ENCODE measurements around the gene DNAJC30. TPM values are rescaled to one million over a fixed set of nuclear protein-coding genes. Genes with fewer than 3 reads are reported as not detected.
"Not testable (repeated sequence)": the region's sequence is repeated elsewhere in the genome, so short reads cannot be mapped to it uniquely, and the experiment has no call there.

The DNAJC30 gene
- total and polyA plus RNA-seq, 4 donors = 3.5 to 13.5 (median 9.9) TPM

GRCh38 chr7:73671857-73672445 lies 11.3 kb downstream of the DNAJC30 start:
- no peak for DNase-seq (ENCODE audit: low read depth in 4 of 6, low spot score in 6 of 6)

DNA sequence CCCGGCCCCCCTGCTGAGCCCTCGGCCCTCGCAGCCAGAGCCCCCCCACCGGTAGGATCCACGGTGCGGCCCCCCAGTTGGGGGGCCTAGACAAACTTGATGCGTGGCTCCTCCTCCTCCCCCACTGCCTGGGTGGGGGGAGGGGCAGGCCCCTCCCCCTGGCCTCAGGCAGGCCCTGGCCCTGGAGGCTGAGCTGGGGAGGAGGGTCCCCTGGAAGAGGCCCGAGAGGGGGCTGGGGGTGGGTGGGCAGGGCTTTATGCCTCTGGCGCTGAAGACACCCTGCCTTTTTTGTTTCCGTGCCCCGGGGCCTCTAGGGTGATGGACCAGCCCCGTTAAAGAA lies 12.0 kb downstream of the DNAJC30 start:
- no peak for DNase-seq (ENCODE audit: low read depth in 4 of 6, low spot score in 6 of 6)
- peaks cover 36% of the 10 kb centered on the region for H3K36me3 ChIP-seq (ENCODE audit: control insufficient read depth, insufficient read depth, low read length)
- H3K27ac ChIP-seq (ENCODE audit: low read depth, low read length) = no peak overlapping the region
- H3K9me3 ChIP-seq (ENCODE audit: control insufficient read depth, insufficient read depth, low read length) = no peaks in the 10 kb centered on the region
- WGBS (ENCODE audit: insufficient coverage) = 29% methylated on average over 5 of the region's 12 CpGs
- H3K4me1 ChIP-seq (ENCODE audit: control insufficient read depth, insufficient read depth, low read length) = peaks cover 30% of the 10 kb centered on the region
- no peak overlapping the region for H3K4me3 ChIP-seq (ENCODE audit: low read depth, low read length)
- no peaks in the 10 kb centered on the region for H3K27me3 ChIP-seq (ENCODE audit: control insufficient read depth, insufficient read depth, low read length)

More at GRCh38 chr7:73671857-73672445, 11.3 kb downstream of the DNAJC30 start:
- 95% methylated on average over 10 of the region's 15 CpGs for WGBS (ENCODE audit: insufficient coverage)
- Histone ChIP-seq H3K9me3 (ENCODE audit: control insufficient read depth, insufficient read depth, low read length) (no peaks in the 10 kb centered on the region), H3K4me1 (ENCODE audit: control insufficient read depth, insufficient read depth, low read length) (peaks cover 30% of the 10 kb centered on the region), H3K27me3 (ENCODE audit: control insufficient read depth, insufficient read depth, low read length) (no peaks in the 10 kb centered on the region), H3K36me3 (ENCODE audit: control insufficient read depth, insufficient read depth, low read length) (peaks cover 36% of the 10 kb centered on the region), H3K27ac (ENCODE audit: low read depth, low read length) (no peak overlapping the region), H3K4me3 (ENCODE audit: low read depth, low read length) (no peak overlapping the region)

DNA sequence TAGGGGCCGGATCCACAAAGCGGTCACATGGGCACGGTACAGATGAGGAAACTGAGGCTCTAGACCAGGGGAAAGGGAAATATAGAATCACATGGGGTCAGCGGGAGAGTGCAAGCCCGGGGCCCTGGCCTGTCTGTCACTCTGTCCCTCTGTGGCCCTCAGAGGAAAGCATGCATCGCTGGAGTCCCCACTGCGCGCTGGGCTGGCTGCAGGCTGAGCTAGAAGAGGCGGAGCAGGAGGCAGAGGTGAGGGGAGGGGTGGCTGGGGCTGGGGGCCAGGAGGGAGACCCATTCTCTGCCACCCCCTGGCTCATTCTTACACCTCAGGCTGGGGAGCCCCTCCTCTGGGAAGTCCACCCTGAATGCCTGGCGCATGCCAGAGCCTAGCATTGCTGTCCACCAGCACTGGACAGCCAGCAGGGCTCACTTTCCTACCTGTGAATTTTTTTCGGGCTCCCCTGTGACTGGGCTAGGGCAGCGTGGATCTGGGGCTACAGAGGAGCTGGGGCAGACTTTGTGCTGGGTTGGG lies 13.3 kb downstream of the DNAJC30 start:
- Histone ChIP-seq H3K4me3 (ENCODE audit: low read depth, low read length) (no peak overlapping the region), H3K4me1 (ENCODE audit: control insufficient read depth, insufficient read depth, low read length) (peaks cover 30% of the 10 kb centered on the region), H3K36me3 (ENCODE audit: control insufficient read depth, insufficient read depth, low read length) (peaks cover 32% of the 10 kb centered on the region), H3K27ac (ENCODE audit: low read depth, low read length) (no peak overlapping the region), H3K27me3 (ENCODE audit: control insufficient read depth, insufficient read depth, low read length) (no peaks in the 10 kb centered on the region), H3K9me3 (ENCODE audit: control insufficient read depth, insufficient read depth, low read length) (no peaks in the 10 kb centered on the region)
- 83% methylated on average over 10 of the region's 12 CpGs for WGBS (ENCODE audit: insufficient coverage)
- no peak for DNase-seq (ENCODE audit: low read depth in 4 of 6, low spot score in 6 of 6)

GRCh38 chr7:73669288-73669701 lies 14.0 kb downstream of the DNAJC30 start:
- Histone ChIP-seq H3K4me1 (ENCODE audit: control insufficient read depth, insufficient read depth, low read length) (peaks cover 30% of the 10 kb centered on the region), H3K9me3 (ENCODE audit: control insufficient read depth, insufficient read depth, low read length) (no peaks in the 10 kb centered on the region), H3K27me3 (ENCODE audit: control insufficient read depth, insufficient read depth, low read length) (no peaks in the 10 kb centered on the region), H3K4me3 (ENCODE audit: low read depth, low read length) (peak overlapping the region; percentile 71), H3K27ac (ENCODE audit: low read depth, low read length) (no peak overlapping the region), H3K36me3 (ENCODE audit: control insufficient read depth, insufficient read depth, low read length) (peaks cover 32% of the 10 kb centered on the region)
- no peak for DNase-seq (ENCODE audit: low read depth in 4 of 6, low spot score in 6 of 6)
- 63% methylated on average over 19 of the region's 19 CpGs for WGBS (ENCODE audit: insufficient coverage)

GRCh38 chr7:73668886-73669230 lies 14.4 kb downstream of the DNAJC30 start:
- WGBS (ENCODE audit: insufficient coverage) = 0% methylated on average over 2 of the region's 5 CpGs
- no peaks in the 10 kb centered on the region for H3K27me3 ChIP-seq (ENCODE audit: control insufficient read depth, insufficient read depth, low read length)
- peaks cover 30% of the 10 kb centered on the region for H3K4me1 ChIP-seq (ENCODE audit: control insufficient read depth, insufficient read depth, low read length)
- no peak for DNase-seq (ENCODE audit: low read depth in 4 of 6, low spot score in 6 of 6)
- H3K36me3 ChIP-seq (ENCODE audit: control insufficient read depth, insufficient read depth, low read length) = peaks cover 32% of the 10 kb centered on the region
- peak overlapping the region; percentile 71 for H3K4me3 ChIP-seq (ENCODE audit: low read depth, low read length)
- no peak overlapping the region for H3K27ac ChIP-seq (ENCODE audit: low read depth, low read length)
- no peaks in the 10 kb centered on the region for H3K9me3 ChIP-seq (ENCODE audit: control insufficient read depth, insufficient read depth, low read length)

DNA sequence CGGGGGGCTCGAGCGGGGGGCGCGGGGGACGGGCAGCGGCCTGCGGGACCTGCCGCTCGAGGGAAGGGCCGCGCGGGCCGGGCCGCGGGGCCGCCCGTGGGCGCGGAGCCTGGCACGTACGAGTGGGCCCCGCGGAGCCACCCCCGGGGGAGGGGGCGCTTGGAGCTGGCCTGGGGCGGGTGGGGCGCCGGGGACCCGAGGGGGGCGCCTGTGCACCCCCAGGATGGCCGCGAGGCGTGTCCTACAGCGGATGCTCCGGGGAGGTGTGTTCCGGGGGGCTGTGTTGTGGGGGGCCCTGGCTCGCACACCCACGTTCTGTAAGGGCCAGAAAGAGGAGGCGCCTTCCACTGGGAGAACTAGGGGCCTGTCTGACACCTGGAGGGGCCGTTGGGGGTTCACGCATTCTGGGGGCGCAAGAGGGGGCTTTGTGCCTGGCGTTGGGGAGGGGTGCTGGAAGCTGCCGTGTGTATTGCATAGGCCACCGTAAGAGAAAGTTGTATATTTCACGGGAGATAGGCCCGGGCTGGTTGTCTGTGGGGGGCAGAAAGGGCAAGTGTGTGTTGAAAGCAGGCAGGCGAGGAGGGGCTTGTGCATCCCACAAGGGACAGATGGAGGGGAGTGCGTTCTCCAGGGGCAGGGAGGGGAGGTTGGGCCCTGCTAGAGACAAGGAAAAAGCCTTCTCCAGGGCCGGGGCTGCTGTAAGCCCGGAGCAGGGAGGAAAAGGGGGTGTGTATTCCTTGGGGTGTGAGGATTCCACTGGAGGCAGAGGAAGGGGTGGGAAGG lies 15.0 kb downstream of the DNAJC30 start:
- under 1% methylated on average over 52 of the region's 52 CpGs for WGBS (ENCODE audit: insufficient coverage)
- Histone ChIP-seq H3K4me3 (ENCODE audit: low read depth, low read length) (peak overlapping the region; percentile 71), H3K27ac (ENCODE audit: low read depth, low read length) (peak overlapping the region; percentile 15), H3K27me3 (ENCODE audit: control insufficient read depth, insufficient read depth, low read length) (no peaks in the 10 kb centered on the region), H3K9me3 (ENCODE audit: control insufficient read depth, insufficient read depth, low read length) (peaks cover under 1% of the 10 kb centered on the region), H3K4me1 (ENCODE audit: control insufficient read depth, insufficient read depth, low read length) (peaks cover 30% of the 10 kb centered on the region), H3K36me3 (ENCODE audit: control insufficient read depth, insufficient read depth, low read length) (peaks cover 32% of the 10 kb centered on the region)
- DNase-seq (ENCODE audit: low read depth in 4 of 6, low spot score in 6 of 6) = peak in 3 of 6 donors; percentile 7 to 74 (median 70)

DNA sequence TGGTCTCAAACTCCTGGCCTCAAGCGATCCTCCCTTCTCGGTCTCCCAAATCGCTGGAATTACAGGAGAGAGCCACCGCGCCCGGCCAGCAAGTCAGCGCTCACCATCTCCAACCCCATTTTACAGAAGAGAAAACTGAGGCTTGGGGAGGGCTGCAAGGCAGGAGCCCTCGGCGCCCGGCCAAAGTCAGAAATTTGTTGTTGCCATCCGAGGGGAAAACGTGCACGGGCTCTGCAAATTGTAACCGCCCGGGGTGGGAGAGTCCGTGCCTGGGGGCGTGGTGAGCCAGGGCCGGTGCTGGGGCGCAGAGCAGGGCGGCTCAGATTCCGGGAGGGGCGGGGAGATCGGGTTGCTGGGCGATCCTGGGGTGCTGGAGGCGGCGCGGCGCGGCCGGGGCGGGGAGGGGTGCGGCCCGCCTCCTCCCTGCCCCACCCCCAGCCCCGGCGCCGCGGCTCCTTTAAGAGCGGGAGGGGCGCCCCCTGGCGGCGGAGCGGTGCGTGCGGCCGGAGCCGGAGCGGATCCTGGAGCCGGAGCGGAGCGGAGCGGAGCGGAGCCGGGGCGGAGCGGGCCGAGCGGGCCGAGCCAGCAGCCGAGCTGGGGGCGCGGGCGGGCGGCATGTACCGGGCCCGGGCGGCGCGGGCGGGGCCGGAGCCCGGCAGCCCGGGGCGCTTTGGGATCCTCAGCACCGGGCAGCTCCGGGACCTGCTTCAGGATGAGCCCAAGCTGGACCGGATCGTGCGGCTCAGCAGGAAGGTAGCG lies 15.7 kb downstream of the DNAJC30 start, which contains the start of gene VPS37D:
TSS of gene VPS37D (plus strand) at position 488 of the 759 bp plus-strand sequence. CDS start at position 616, 128 bp downstream.
- peak within 1 kb of the TSS; percentile 15 for H3K27ac ChIP-seq (ENCODE audit: low read depth, low read length)

GRCh38 chr7:73663033-73663432 lies 20.2 kb downstream of the DNAJC30 start:
- peaks cover 5% of the 10 kb centered on the region for H3K4me1 ChIP-seq (ENCODE audit: control insufficient read depth, insufficient read depth, low read length)
- no peak overlapping the region for H3K4me3 ChIP-seq (ENCODE audit: low read depth, low read length)
- no peak overlapping the region for H3K27ac ChIP-seq (ENCODE audit: low read depth, low read length)
- no peak for DNase-seq (ENCODE audit: low read depth in 4 of 6, low spot score in 6 of 6)
- H3K27me3 ChIP-seq (ENCODE audit: control insufficient read depth, insufficient read depth, low read length) = no peaks in the 10 kb centered on the region
- H3K9me3 ChIP-seq (ENCODE audit: control insufficient read depth, insufficient read depth, low read length) = peaks cover 1% of the 10 kb centered on the region
- no peaks in the 10 kb centered on the region for H3K36me3 ChIP-seq (ENCODE audit: control insufficient read depth, insufficient read depth, low read length)

More for the DNA sequence above, 15.7 kb downstream of the DNAJC30 start, which contains the start of gene VPS37D:
- WGBS (ENCODE audit: insufficient coverage) = 2% methylated on average over 79 of the region's 79 CpGs
- Histone ChIP-seq H3K4me3 (ENCODE audit: low read depth, low read length) (peak within 1 kb of the TSS; percentile 71), H3K27me3 (ENCODE audit: control insufficient read depth, insufficient read depth, low read length) (no peaks in the 10 kb centered on the region), H3K36me3 (ENCODE audit: control insufficient read depth, insufficient read depth, low read length) (peaks cover 32% of the 10 kb centered on the region), H3K9me3 (ENCODE audit: control insufficient read depth, insufficient read depth, low read length) (peaks cover 1% of the 10 kb centered on the region), H3K4me1 (ENCODE audit: control insufficient read depth, insufficient read depth, low read length) (peaks cover 30% of the 10 kb centered on the region)
- peak; percentile 60 to 97 (median 85) for DNase-seq (ENCODE audit: low read depth in 4 of 6, low spot score in 6 of 6)

- H3K27me3 ChIP-seq (ENCODE audit: control insufficient read depth, insufficient read depth, low read length); H3K27ac ChIP-seq (ENCODE audit: low read depth, low read length): not testable (repeated sequence)
- 100% methylated on average over 1 of the region's 4 CpGs for WGBS (ENCODE audit: insufficient coverage)
These were observed 22.7 kb downstream of the DNAJC30 start for GRCh38 chr7:73660594-73660993.

More at GRCh38 chr7:73660594-73660993, 22.7 kb downstream of the DNAJC30 start:
- not testable (repeated sequence) for DNase-seq (ENCODE audit: low read depth in 4 of 6, low spot score in 6 of 6); H3K4me3 ChIP-seq (ENCODE audit: low read depth, low read length); H3K4me1 ChIP-seq (ENCODE audit: control insufficient read depth, insufficient read depth, low read length); H3K36me3 ChIP-seq (ENCODE audit: control insufficient read depth, insufficient read depth, low read length); H3K9me3 ChIP-seq (ENCODE audit: control insufficient read depth, insufficient read depth, low read length)
